Medulla oblongata (tissue), 1 donor: ENCODE results near the gene MAST2.
A peak's percentile ranks its signal among the peaks of the same experiment; 100 is the strongest.
"Not testable (repeated sequence)": the region's sequence is repeated elsewhere in the genome, so short reads cannot be mapped to it uniquely, and the experiment has no call there.

Source experiments
- DNase-seq: peaks from one replicate; pipeline ENCODE4 v3.0.0-alpha.2; 2015; ENCODE audit errors: extremely low spot score

Gene MAST2

DNA sequence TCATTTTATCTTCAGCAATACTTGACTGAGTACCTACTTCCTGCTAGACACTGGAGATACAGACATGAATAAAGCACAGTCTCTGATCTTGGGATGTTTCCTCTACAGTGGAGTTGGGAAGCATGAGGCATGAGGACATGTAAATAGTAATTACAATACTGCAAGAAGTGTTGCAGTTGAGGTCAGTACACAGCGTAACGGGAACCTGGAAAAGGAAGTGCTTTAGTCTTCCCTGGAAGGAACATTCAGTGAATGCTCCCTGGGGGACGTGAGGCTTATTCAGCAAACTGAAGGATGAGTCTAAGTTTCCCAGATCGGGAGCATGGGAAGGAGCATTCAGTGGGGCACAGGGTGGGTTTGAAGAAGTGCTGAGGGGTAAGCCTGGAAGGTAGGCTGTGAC is 216.6 kb downstream of the MAST2 start:
- DNase-seq, result no peak

DNA sequence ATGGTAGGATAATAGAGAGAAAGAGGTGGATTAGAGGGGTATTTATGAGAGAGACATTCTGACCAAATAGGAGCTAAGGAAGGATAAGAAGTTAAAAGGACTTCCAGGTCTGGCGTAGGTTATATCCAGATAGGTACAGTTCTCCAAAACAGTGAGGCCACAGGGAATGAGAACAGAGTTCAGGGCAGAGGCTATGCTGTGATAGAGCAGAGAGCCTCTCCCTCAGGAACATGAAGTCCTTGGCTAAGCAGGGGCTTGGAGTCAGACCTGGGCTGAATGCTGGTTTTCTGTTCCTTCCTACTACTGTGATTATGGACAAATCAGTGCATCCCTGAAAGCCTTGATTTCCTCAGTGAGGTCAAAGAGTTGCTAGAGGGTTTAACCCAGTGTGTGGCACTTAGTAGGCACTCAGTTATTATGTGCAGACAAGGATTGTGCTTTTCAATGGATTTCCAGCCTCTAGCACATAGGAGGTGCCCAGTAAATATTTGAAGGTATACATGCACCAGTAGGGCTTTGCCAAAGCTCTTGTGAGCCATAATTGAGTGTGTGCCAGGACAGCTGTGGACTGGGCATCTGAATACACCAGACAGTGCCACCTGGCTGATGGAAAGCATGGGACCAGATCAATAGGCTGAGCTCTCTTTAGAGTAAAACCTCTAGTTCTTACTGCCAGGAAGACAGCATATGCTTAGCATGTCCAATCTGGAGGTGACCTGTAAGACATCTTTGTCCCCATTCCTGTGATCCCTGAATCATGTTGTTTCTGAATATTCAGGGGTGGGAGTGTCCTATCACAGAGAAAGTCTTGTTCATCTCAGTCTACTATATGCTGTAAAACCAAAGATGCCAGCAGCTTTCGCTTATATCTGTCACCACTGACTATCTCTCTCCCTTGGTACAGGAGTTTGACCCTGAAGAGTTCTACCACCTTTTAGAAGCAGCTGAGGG is 217.9 kb downstream of the MAST2 start:
- no peak for DNase-seq

DNA sequence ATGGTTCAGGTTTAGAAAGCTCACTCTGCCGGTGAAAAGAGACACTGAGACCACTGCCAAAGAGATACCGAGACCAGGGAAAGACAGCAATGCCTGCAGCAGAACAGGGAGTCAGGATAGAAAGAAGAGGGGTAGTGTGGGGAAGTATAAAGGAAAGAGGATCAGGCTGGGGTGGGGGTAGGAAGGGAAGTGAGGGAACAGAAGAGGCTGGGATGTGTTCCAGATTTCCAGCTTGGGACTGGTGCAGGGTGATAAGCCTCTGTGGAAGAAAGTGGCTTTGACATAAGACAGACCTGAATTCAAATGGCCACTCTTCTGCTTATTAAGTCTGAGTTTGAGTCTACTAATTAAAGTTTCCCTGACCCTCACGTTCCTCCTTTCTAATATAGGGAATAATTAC is 223.1 kb downstream of the MAST2 start:
- DNase-seq, result no peak

DNA sequence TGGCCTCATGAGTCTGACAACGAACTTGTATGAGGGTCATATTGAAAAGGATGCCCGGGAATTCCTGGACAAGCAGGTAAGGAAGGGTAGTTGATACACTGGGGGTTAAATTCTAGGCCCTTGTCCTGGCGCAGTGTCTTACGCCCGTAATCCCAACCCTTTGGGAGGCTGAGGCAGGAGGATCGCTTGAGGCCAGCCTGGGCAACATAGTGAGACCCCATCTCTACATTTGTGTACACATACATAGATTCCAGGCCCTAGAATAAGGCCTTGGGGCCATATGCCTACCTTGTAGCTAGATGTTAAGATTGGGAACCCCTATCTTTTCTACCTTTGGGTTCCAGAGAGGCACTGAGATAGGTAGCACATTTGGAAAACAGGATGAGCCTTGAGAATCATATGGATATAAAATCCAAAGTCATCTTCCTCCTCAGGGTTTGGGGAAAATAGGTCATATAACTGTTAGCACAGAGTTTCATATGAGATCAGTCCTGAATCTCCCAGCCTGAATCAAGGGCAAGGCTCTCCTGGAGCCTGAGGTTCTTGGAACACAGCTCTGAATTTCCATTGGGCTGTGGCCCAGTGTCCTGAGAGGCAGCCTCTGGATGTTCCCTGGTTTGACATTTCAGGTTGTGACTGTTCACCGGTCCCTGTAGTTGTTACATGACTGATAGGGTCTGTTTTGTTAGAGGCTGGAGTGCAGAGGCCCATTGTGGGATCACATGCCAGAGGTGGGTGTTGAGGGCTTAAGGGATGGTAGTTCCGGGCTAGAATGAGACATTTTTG is 224.6 kb downstream of the MAST2 start:
- DNase-seq, result no peak

DNA sequence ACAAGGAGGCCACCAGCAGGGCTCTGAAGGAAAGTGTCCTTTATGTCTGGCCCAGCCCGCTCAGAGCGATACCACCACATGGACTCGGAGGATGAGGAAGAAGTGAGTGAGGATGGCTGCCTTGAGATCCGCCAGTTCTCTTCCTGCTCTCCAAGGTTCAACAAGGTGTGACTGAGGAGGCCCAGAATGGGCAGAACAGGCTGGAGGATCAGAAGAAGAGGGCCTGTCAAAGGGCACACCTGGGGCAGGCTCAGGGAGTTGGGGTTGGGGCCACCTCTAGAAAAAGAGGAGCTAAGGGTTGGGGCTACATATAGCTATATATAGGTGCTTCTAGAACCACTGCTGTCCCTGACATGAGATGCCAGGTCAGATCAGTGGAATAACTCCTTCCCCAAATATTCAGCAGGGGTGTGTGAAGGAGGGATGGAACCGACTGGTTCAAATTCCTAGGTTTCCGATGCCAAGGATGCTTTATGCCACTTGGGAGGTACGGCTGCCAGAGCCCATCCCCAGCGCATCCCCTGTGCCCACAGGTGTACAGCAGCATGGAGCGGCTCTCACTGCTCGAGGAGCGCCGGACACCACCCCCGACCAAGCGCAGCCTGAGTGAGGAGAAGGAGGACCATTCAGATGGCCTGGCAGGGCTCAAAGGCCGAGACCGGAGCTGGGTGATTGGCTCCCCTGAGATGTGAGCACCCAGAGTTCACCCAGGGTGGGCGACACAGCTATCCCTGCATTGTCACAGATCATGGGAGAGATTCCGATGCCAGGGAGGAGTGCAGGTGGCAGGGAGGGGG is 226.9 kb downstream of the MAST2 start:
- DNase-seq, result no peak

DNA sequence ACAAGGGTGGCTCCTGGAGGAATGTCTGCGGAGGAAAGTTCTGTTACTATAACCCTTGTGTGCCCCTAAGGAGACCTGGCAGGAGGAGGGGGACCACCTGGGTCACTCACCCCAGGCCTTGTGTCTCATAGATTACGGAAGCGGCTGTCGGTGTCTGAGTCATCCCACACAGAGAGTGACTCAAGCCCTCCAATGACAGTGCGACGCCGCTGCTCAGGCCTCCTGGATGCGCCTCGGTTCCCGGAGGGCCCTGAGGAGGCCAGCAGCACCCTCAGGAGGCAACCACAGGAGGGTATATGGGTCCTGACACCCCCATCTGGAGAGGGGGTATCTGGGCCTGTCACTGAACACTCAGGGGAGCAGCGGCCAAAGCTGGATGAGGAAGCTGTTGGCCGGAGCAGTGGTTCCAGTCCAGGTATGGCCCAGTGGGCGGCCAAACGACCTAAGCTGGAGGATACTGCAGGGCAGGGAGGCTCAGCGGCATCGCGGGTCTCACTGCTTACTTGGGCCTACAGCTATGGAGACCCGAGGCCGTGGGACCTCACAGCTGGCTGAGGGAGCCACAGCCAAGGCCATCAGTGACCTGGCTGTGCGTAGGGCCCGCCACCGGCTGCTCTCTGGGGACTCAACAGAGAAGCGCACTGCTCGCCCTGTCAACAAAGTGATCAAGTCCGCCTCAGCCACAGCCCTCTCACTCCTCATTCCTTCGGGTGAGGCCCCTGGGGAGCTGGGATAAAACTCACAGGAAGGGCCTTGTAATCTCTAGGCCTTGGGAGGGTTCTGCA is 227.7 kb downstream of the MAST2 start:
- no peak for DNase-seq

DNA sequence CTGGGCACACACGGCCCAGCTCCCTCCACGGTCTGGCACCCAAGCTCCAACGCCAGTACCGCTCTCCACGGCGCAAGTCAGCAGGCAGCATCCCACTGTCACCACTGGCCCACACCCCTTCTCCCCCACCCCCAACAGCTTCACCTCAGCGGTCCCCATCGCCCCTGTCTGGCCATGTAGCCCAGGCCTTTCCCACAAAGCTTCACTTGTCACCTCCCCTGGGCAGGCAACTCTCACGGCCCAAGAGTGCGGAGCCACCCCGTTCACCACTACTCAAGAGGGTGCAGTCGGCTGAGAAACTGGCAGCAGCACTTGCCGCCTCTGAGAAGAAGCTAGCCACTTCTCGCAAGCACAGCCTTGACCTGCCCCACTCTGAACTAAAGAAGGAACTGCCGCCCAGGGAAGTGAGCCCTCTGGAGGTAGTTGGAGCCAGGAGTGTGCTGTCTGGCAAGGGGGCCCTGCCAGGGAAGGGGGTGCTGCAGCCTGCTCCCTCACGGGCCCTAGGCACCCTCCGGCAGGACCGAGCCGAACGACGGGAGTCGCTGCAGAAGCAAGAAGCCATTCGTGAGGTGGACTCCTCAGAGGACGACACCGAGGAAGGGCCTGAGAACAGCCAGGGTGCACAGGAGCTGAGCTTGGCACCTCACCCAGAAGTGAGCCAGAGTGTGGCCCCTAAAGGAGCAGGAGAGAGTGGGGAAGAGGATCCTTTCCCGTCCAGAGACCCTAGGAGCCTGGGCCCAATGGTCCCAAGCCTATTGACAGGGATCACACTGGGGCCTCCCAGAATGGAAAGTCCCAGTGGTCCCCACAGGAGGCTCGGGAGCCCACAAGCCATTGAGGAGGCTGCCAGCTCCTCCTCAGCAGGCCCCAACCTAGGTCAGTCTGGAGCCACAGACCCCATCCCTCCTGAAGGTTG is 231.4 kb downstream of the MAST2 start:
- DNase-seq, result no peak

DNA sequence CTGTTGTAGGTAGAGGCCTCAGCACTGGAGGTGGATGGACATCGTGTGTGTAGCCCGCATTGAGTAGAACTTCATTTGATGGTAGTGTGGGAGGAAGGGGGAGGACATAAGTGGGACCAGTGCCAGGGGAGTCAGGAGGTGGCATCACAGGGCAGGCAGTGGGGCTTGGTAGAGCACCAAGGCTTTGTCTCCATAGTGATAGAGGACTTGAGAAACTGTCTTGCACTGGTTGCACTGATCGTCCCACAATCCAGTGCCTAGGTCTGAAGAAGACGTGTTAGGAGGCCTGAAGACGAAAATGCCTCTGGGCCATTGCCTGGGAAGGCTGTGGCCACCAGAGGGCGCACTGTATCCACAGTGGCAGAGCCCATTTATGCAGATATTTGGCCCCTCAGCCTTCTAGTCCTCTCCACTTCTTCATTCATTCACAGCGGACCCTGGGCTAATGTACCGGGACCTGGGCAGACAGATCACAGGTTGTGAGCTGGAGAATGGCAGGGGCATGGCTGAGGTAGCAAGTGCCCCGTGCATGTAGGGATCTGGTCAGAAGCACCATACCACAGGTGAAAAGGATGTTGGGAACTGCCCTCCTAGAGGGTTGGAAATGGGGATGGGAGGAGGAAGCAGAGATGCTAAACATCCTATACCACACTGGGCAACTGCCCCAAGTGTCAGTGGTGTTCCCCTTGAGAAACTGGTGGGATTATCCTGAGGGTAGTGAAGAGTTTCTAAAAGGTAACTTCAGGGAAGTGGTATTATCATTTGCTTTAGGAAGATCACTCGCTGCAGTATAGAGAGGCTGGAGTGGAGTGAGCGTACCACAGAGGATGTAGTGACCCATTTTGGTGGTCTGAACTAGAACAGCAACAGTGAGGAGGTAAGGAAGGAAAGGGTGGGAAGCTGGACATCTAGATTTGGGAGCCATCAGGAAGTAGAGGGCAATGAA is 233.8 kb downstream of the MAST2 start:
- DNase-seq, result peak; percentile 94

DNA sequence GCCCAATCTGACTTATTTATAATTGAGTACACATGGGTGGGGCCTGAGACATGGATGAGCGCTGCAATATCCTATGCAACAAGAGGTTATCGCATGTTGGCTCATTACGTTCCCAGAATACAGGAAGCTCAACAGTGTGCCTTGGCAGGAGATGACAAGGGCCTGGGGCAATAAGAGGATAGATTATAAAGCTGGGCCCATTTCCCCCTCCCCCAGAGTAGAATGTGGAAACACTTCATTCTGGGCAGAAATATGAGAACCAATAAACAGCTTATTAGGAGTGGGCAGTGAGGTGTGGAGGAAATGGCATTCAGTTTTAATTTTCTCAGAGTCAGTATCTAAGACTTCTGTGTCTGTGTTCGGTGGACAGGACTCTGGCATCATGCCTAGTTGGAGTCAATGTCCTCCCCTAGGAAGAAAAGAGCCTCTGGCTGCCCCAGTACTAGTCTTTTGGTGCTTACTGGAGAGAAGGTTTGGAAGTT is 236.2 kb downstream of the MAST2 start:
- peak; percentile 60 for DNase-seq

DNA sequence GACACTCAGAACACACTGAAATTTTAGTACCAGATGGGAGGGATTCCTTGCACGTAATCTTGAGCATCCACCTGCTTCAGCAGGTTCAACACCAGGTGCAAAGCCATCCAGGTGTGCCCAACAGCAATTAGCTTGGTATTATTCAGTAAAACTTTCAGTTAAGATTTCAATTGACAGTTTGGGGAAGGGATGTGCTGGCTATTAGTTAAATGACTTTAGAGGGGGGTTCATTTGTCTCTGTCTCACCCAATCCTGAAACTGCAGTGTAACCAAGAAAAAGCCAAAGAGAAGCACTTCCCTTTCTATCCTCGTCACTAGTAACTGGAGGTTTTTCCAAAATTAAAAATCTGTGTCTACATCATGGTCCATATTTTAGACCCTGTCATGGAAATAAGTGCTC is 238.1 kb downstream of the MAST2 start:
- DNase-seq, result no peak

DNA sequence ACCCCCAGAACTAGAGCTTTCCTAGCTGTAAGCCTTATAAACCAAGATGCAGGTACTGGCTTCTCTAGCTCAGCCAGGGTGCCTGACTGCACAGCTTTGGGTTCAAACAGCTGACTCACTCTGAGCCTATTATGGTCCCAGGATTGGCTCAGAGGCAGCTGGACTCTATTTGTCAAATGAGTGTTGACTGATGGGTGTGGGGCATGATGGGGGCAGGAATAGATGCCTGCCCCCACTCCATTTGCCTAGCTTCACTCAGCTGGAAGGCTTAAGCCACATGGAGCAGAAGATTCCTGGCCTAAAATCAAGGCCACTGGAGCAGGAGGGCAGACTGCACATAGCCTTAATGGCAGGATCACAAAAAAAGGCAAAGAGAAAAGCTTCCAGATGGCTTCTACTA is 238.6 kb downstream of the MAST2 start:
- DNase-seq, result peak; percentile 59

DNA sequence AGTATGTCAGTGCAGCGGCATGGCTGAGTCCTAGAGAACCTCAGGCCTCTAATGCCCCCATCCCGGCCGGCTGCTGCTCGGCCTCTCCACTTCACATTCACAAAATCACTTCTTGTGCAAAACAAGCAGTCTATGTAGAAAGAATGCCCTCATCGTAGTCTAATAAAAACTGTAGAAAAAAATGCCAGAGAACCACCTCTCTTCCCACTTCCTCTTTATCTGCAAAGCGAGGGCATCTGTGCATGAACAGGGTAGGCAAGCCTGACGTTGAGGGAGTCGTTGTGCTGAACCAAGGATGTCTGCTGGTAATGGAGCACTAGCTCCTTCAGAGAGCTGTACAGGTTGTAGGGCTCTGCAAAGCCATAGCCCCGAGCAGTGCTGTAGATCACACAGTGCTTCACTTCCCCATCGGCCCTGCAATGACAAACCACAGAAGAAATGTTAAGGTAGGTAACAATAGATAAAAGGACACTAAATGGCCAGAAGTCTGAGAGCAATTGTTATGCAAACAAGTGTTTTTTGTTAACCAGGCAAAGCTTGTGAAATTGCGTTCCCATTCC is 240.1 kb downstream of the MAST2 start:
- peak; percentile 42 for DNase-seq

DNA sequence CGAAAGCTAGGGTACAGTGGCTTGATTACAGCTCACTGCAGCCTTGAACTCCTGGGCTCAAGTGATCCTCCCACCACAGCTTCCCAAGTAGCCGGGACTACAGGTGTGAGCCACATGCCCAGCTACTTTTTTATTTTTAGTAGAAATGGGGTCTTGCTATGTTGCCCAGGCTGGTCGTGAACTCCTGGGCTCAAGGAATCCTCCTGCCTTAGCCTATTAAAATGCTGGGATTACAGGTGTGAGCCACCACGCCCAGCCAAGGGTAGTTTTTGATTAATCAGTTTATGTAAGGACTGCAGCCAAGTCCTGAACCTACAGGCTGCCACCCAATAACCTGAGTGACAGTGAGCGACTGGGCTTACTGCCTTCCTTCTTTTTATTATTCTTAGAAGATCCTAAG is 240.7 kb downstream of the MAST2 start:
- no peak for DNase-seq

DNA sequence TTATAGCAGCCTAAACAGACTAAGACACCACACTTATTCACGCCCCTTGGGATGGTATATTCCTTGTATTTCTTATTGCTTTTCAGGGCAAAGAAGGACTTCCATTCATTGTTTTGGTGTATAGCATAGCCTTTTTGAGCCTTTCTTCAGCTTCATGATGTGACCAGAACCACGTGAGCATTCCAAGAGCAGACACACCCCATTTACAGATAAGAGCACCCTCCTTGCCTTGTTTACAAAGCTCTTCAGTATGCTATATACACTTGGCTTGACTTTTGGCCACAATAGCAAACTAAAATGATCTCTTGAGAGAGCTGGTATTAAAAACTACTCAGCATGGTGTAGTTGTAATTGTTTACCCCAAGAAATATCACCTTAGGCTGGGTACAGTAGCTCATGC is 250.3 kb downstream of the MAST2 start:
- DNase-seq, result no peak

DNA sequence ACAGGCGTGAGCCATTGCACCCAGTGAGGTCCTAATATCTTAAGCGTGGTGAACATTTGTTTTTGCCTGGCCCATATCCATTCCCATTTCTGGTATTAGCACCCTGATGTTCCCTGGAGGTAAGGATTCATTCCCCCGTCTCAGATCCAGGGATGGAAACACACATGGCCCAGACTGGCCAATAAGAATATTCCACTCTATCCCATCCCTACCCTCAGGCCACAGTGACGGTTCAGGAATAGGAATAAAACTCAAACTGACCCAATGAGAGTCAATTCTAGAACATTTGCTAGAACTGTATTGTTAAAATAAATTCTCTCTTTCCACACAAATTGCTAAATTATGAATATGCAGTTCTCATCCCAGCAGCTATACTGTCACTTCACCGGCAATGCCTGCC is 252.9 kb downstream of the MAST2 start:
- no peak for DNase-seq

DNA sequence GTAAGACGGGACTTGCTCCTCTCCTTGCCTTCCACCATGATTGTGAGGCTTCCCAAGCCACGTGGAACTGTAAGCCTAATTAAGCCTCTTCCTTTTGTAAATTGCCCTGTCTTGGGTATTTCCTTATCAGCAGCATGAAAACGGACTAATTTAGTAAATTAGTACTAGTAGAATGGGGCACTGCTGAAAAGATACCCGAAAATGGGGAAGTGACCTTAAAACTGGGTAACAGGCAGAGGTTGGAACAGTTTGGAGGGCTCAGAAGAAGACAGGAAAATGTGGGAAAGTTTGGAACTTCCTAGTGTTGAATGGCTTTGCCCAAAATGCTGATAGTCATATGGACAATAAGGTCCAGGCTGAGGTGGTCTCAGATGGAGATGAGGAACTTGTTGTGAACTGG is 253.8 kb downstream of the MAST2 start:
- DNase-seq, result not testable (repeated sequence)

DNA sequence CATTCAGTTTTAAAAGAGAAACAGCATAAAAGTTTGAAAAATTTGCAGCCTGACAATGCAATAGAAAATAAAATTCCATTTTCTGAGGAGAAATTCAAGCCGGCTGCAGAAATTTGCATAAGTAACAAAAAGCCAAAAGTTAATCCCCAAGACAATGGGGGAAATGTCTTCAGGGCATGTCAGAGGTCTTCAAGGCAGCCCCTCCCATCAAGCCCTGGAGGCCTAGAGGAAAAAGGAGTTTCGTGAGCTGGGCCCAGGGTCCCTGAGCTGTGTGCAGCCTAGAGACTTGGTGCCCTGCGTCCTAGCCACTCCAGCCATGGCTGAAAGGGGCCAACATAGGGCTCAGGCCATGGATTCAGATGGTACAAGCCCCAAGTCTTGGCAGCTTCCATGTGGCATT is 254.4 kb downstream of the MAST2 start:
- no peak for DNase-seq

DNA sequence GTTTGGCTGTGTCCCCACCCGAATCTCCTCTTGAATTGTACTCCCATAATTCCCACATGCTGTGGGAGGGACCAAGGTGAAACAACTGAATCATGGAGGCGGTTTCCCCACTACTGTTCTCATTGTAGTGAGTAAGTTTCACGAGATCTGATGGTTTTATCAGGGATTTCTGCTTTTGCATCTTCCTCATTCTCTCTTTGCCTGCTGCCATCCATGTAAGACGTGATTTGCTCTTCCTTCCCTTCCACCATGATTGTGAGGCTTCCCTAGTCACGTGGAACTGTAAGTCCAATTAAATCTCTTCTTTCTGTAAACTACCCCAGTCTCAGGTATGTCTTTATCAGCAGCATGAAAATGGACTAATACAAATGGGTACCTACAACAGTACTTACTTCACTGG is 255.5 kb downstream of the MAST2 start:
- DNase-seq, result no peak

DNA sequence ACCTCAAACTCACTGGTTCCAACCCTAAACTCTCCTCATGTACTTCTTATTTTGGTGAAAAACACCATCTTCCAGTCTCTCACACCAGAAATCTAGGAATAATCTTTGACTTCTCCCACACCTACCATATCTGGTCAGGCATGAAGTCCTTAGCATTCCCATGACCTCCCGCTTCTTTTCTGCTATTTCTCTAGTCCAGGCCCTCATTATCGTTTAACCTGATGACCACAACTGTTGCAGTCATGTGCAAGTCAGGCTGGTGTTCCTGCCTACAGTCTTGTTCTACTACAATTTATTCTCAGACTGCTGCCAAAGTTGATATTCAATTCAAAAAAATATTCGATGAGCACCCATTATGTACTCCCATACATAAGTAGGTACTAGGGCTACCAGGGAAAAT is 257.7 kb downstream of the MAST2 start:
- DNase-seq, result no peak
